Activated CD4-positive, alpha-beta memory T cell treated with anti-CD3 and anti-CD28 coated beads for 36 hours (primary cell): Measurements from ENCODE around the gene MYCN. TPM values are rescaled to one million over a fixed set of nuclear protein-coding genes. Genes with fewer than 3 reads are reported as not detected.

Experiments
- CTCF ChIA-PET: fragments of 350-600 bp; sonication (Branson Sonifier 250); formaldehyde crosslinking; loops from one replicate; lab custom pipeline; 2021; ENCODE audit warnings: antibody characterized with exemption, inconsistent platforms; lab: Charles Lee
- POLR2A ChIA-PET: fragments of 350-600 bp; sonication (Branson Sonifier 250); formaldehyde crosslinking; loops from one replicate; lab custom pipeline; 2021; ENCODE audit warnings: antibody characterized with exemption; lab: Charles Lee
- DNase-seq: peaks from one replicate; pipeline ENCODE4 v3.0.0-alpha.2; 2020
- H3K27ac Mint-ChIP-seq: one replicate; pipeline ENCODE4 v1.8.0; 2021; ENCODE audit warnings: mixed read lengths
- H3K27me3 Mint-ChIP-seq: one replicate; pipeline ENCODE4 v1.8.0; 2021; ENCODE audit warnings: mixed read lengths
- H3K36me3 Mint-ChIP-seq: one replicate; pipeline ENCODE4 v1.8.0; 2021; ENCODE audit warnings: mixed read lengths
- H3K4me1 Mint-ChIP-seq: one replicate; pipeline ENCODE4 v1.8.0; 2021; ENCODE audit warnings: low read depth, mixed read lengths
- H3K4me3 Mint-ChIP-seq: one replicate; pipeline ENCODE4 v1.8.0; 2021; ENCODE audit warnings: mild to moderate bottlenecking, mixed read lengths
- H3K9me3 Mint-ChIP-seq: one replicate; pipeline ENCODE4 v1.8.0; 2021; ENCODE audit warnings: mixed read lengths
- intact Hi-C: fragments of 100-400 bp; cut with micrococcal nuclease; formaldehyde crosslinking; loops from one replicate; pipeline ENCODE4 v1.15.1; 2023
- total RNA-seq, 2 experiments: library from RNA; stranded (reverse); gene quantifications; one replicate each; pipeline ENCODE4 v1.2.3, GENCODE V29; 2021

The MYCN gene
- total RNA-seq, 2 experiments from 2014 or later = 0.17 to 0.38 TPM

DNA sequence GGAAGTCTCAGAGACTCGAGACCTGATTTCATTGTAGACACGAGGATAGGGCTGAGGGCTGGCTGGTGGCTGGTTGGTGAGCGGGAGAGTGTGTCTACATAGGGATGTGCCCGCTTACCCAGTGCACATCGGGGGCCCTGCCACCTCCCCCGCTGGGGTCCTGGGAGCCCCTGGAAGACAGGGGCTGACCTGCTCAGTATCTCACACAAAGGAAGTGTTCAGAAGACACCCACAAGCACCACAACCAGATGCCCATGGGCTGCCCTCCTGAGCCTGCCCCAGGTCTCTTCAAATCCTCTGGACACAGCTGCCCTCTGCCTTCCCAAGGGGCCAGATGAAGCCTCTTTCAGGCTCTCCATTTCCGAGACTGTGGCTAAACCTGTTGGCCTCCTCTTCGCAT, 43.1 kb downstream of the MYCN start:
- DNase-seq = no peak
- intact Hi-C loops = no loop called here
- Mint-ChIP-seq H3K4me3 (no peak overlapping the region), H3K4me1 (no peaks in the 10 kb centered on the region), H3K27me3 (no peaks in the 10 kb centered on the region), H3K9me3 (no peaks in the 10 kb centered on the region), H3K36me3 (no peaks in the 10 kb centered on the region), H3K27ac (no peak overlapping the region)
- CTCF ChIA-PET = no interaction called here
- POLR2A ChIA-PET = no interaction called here

DNA sequence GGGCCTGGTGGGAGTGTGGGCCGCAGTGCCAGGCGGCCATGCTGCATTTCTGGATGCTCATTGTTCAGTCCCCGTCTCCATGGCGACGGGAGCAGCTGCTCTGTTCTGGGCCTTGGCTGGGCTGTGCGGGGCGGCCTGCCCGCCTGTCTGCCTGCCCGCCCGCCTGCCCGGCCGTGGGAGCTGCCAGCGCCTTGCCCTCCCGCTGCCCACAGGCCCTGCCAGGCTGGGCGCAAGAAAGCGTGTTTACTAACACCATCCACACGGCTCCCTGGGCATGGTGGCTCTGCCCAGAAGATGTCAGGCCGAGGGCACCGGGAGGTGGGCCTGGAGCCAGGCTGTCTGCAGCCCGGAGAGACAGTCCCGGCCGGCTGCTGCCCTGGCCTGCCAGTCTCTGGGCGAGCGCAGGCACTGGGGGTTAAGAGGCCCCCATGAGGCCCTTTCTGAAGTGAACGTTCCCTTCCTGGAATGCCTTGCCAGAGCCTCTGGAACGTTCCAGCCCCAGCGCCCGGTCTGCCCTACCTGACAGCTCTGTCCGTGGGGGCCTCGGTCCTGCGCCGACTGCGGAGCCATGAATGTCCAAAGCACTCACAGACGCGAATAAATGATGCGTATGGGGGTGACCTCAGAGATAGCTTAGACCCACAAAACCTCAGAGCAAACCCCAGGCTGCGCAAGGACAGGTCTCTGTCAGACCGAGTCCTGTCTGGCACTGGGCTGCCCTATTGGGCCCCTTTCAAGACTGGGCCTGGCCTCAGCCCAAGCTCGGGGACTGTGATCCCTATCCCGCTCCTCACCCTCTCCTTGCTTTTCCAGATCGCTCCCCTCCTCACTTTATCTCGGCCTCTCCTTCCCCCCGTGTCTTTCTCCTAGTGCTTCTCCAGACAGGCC, 44.3 kb downstream of the MYCN start:
- intact Hi-C loops = no loop called here
- H3K27ac Mint-ChIP-seq = no peak overlapping the region
- no peaks in the 10 kb centered on the region for H3K27me3 Mint-ChIP-seq
- no peaks in the 10 kb centered on the region for H3K36me3 Mint-ChIP-seq
- no peaks in the 10 kb centered on the region for H3K4me1 Mint-ChIP-seq
- POLR2A ChIA-PET = no interaction called here
- H3K9me3 Mint-ChIP-seq = no peaks in the 10 kb centered on the region
- no peak overlapping the region for H3K4me3 Mint-ChIP-seq
- no peak for DNase-seq
- CTCF ChIA-PET = interaction anchor here (0.5 kb wide), 1 partner anchor 322 kb away, joined by 3 read pairs; no protein-coding TSS in a partner anchor

DNA sequence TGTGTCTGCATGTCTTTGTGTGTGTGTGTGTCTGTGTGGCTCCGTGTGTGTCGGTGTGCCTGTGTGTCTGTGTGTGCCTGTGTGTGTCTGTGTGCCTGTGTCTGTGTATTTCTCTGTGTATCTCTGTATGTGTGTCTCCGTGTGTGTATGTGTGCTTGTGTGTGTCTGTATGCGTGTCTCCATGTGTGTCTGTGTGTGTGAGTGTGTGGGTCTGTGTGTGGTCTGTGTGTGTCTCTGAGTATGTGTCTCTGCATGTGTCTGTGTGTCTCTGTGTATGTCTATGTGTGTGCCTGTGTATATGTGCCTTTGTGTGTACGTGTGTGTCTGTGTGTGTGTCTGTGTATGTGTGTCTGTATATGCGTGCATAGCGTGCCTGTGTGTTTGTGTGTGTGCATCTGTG, 45.2 kb downstream of the MYCN start:
- H3K36me3 Mint-ChIP-seq = no peaks in the 10 kb centered on the region

DNA sequence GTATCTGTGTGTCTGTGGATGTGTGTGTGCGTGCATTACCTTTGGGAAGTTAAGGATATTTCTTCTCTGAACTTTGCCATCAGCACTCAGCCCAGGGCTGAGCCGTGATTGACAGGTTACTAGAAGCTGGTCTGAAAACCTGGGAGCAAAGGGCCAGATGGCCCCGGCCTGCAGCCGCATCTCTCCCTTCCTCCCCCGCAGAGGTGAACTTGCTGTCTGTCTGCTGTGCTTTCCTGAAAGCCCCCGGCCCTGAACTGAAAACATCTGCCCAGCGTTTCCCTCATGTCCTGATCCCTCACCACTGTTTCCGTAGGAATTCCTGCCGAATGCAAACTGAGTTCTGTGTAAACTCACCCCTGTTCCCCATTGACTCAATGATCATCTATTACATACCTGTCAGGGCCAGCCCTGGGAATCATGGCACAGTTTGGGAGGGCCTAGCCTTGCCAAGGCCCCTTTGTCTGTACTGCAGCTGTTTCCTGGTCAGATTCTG, 45.8 kb downstream of the MYCN start:
- intact Hi-C loops = no loop called here
- no peaks in the 10 kb centered on the region for H3K27me3 Mint-ChIP-seq
- H3K36me3 Mint-ChIP-seq = no peaks in the 10 kb centered on the region
- H3K4me1 Mint-ChIP-seq = no peaks in the 10 kb centered on the region
- DNase-seq = no peak
- H3K4me3 Mint-ChIP-seq = no peak overlapping the region
- ChIA-PET POLR2A (no interaction called here), CTCF (no interaction called here)
- no peak overlapping the region for H3K27ac Mint-ChIP-seq
- no peaks in the 10 kb centered on the region for H3K9me3 Mint-ChIP-seq

More for the DNA sequence above, 45.2 kb downstream of the MYCN start:
- Mint-ChIP-seq H3K27ac (no peak overlapping the region), H3K4me1 (no peaks in the 10 kb centered on the region), H3K9me3 (no peaks in the 10 kb centered on the region), H3K4me3 (no peak overlapping the region), H3K27me3 (no peaks in the 10 kb centered on the region)
- intact Hi-C loops = no loop called here
- ChIA-PET POLR2A (no interaction called here), CTCF (no interaction called here)
- no peak for DNase-seq

GRCh38 chr2:15986644-15987043, 46.3 kb downstream of the MYCN start:
- Mint-ChIP-seq H3K4me1 (no peaks in the 10 kb centered on the region), H3K4me3 (no peak overlapping the region), H3K9me3 (no peaks in the 10 kb centered on the region), H3K27ac (no peak overlapping the region), H3K36me3 (no peaks in the 10 kb centered on the region), H3K27me3 (no peaks in the 10 kb centered on the region)
- intact Hi-C loops = no loop called here
- CTCF ChIA-PET = no interaction called here
- POLR2A ChIA-PET = no interaction called here
- DNase-seq = no peak

DNA sequence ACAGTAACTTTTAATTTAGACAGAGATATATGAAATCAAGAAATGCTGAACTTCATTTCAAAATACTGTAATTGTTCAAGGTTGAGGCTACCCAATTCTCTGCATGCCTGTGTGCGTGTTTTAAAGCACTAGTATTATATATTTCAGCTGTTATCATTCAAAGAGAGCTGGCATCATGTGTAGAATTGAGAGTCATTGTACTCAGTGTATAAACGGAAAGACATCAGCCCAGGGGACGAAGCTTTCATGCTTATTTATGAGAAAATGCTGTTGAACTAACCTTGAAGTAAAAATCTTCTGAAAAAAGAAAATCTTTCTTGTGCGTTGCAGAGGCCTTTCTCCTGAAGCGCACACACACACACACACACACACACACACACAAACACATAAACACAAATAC, 48.4 kb downstream of the MYCN start:
- CTCF ChIA-PET = no interaction called here
- H3K27me3 Mint-ChIP-seq = no peaks in the 10 kb centered on the region
- intact Hi-C loops = no loop called here

GRCh38 chr2:15989559-15989958, 49.2 kb downstream of the MYCN start:
- H3K27ac Mint-ChIP-seq = no peak overlapping the region
- intact Hi-C loops = no loop called here
- no peak overlapping the region for H3K4me3 Mint-ChIP-seq
- CTCF ChIA-PET = no interaction called here
- no peaks in the 10 kb centered on the region for H3K27me3 Mint-ChIP-seq
- POLR2A ChIA-PET = no interaction called here
- no peaks in the 10 kb centered on the region for H3K9me3 Mint-ChIP-seq
- no peak for DNase-seq
- H3K4me1 Mint-ChIP-seq = no peaks in the 10 kb centered on the region
- H3K36me3 Mint-ChIP-seq = no peaks in the 10 kb centered on the region

More for the DNA sequence above, 48.4 kb downstream of the MYCN start:
- no peak overlapping the region for H3K27ac Mint-ChIP-seq
- POLR2A ChIA-PET = no interaction called here
- no peak for DNase-seq
- H3K4me3 Mint-ChIP-seq = no peak overlapping the region
- no peaks in the 10 kb centered on the region for H3K9me3 Mint-ChIP-seq
- H3K36me3 Mint-ChIP-seq = no peaks in the 10 kb centered on the region
- H3K4me1 Mint-ChIP-seq = no peaks in the 10 kb centered on the region

DNA sequence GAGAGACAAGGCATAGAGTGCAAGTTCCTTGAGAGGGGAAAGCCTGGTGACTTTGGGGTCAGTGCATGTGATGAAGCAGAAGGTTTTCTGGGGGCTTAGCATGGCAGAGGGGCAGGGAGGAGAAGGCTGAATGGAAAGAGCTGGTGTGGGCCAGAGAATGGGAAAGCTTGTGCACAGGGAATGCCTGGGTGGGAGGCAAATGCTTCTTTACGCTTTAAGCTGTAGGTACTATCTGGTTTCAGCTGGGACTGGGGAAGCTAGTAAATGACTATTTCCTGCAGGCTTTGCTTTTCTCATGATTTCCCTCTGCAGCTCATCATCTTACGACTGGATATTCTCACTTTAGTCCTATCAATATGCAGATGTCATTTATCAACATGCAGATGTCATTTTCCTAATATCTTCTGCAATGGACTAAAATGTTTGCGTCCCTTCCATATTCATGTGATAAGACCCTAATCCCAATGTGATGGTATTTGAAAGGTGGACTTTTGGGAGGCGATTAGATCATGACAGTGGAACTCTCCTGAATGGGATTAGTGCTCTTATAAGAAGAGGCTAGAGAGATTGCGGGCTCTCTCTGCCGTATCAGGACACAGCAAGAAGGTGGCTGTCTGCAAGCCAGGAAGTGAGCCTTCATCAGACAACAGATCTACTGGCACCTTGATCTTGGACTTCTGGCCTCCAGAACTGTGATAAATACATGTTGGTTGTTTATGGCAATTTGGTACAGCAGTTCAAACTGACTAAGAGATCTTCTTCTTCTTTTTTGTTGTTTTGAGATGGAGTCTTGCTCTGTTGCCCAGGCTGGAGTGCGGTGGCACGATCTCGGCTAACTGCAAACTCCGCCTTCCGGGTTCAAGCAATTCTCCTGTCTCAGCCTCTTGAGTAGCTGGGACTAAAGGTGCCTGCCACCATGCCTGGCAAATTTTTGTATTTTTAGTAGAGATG, 50.1 kb downstream of the MYCN start:
- POLR2A ChIA-PET = no interaction called here
- no peaks in the 10 kb centered on the region for H3K9me3 Mint-ChIP-seq

GRCh38 chr2:15991231-15991630, 50.9 kb downstream of the MYCN start:
- Mint-ChIP-seq H3K4me3 (no peak overlapping the region), H3K4me1 (no peaks in the 10 kb centered on the region), H3K27ac (no peak overlapping the region), H3K27me3 (no peaks in the 10 kb centered on the region), H3K36me3 (no peaks in the 10 kb centered on the region), H3K9me3 (no peaks in the 10 kb centered on the region)
- DNase-seq = no peak
- CTCF ChIA-PET = interaction anchor here (0.6 kb wide), 1 partner anchor 46 kb away, joined by 3 read pairs; no protein-coding TSS in a partner anchor
- intact Hi-C loops = no loop called here
- POLR2A ChIA-PET = no interaction called here

More for the DNA sequence above, 50.1 kb downstream of the MYCN start:
- DNase-seq = no peak
- Mint-ChIP-seq H3K4me1 (no peaks in the 10 kb centered on the region), H3K27ac (no peak overlapping the region), H3K27me3 (no peaks in the 10 kb centered on the region), H3K36me3 (no peaks in the 10 kb centered on the region), H3K4me3 (no peak overlapping the region)
- intact Hi-C loops = no loop called here
- CTCF ChIA-PET = no interaction called here

- CTCF ChIA-PET = no interaction called here
- no peak overlapping the region for H3K4me3 Mint-ChIP-seq
- no peaks in the 10 kb centered on the region for H3K4me1 Mint-ChIP-seq
Measured at GRCh38 chr2:15992457-15993231, 52.3 kb downstream of the MYCN start.

DNA sequence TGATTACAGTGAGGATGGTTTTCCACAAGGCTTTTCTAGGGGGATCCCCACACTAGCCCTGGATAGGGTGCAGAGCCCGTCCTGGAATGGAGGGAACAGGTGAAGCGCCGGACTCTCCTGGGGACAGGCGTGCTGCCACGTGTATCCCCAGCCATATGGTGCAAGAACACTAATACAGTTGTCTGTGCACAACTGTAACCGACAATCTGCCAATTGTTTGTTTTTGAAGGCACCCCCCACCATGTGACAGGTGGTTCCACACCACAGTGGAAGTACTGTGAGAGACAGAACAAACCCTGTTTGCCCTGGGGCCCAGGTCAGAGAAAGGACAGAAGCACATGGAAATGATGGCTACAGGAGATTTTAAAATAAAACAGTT, 52.9 kb downstream of the MYCN start:
- ChIA-PET POLR2A (no interaction called here), CTCF (no interaction called here)
- Mint-ChIP-seq H3K36me3 (no peaks in the 10 kb centered on the region), H3K27me3 (no peaks in the 10 kb centered on the region), H3K4me1 (no peaks in the 10 kb centered on the region), H3K9me3 (no peaks in the 10 kb centered on the region), H3K27ac (no peak overlapping the region), H3K4me3 (no peak overlapping the region)
- intact Hi-C loops = no loop called here
- no peak for DNase-seq

More at GRCh38 chr2:15992457-15993231, 52.3 kb downstream of the MYCN start:
- intact Hi-C loops = no loop called here
- POLR2A ChIA-PET = no interaction called here
- H3K36me3 Mint-ChIP-seq = no peaks in the 10 kb centered on the region
- no peak for DNase-seq
- H3K27me3 Mint-ChIP-seq = no peaks in the 10 kb centered on the region
- no peak overlapping the region for H3K27ac Mint-ChIP-seq
- no peaks in the 10 kb centered on the region for H3K9me3 Mint-ChIP-seq
